NCI-H2196 (cell line): ENCODE measurements around the gene CHRM2.

Experiments
- DNase-seq: peaks from one replicate; lab custom pipeline; 2025; ENCODE audit not compliant: unreplicated experiment; lab: John Stamatoyannopoulos, UW

Gene CHRM2

DNA sequence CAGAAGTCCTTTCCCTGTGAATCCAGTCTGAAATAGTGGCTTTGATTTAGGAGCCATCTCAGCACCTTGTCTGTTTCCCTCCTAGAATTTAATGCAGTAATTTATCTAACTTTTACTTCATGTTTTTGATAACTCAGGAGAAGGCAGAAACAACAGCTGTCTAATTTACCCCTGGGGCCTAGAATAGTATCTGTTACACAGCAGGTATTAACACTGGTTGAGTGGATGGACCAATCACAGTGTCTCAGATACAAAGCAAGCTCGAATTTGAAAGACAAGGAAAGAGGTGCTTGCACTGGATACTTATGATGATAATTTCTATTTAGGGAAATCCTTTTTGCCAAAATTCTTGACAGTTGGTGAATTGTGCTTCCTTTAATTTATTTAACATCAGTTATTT lies 23.4 kb downstream of the CHRM2 start:
- no peak for DNase-seq

DNA sequence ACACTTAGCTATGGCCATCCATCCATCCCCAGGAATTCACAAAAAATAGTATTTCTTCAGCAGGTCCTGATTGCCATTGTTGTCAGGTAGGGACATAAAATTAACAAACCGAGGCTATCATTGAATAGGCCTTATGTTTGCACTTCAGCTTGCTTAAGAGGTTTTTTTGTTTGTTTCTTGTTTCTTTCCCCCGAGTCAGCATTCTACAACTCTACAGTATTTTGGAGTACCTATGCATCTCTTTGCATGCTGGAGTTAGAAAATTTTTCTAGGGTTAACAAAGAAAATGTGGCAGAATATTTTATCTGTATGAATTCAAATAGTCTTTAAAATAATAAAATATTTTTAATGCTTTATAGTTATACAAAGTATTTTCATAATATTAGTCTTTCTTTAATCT lies 26.3 kb downstream of the CHRM2 start:
- DNase-seq = no peak

DNA sequence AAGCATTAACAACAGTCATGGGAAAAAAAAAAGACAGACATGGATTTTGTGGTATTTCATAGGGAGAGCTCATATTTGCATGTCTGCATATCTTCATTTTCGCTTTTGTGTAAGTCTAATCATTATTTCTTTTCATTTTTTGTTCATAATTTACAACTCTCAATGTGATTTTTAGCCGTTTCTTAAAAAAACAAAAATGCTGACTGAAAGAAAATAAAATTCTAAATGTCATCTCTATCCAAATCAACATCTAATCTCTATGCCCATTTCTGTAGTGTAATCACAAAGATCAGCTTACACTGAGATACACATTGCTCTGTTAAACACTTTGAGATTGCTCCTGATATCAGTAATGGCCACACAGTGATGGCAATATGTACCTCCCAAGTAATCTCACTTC lies 29.2 kb downstream of the CHRM2 start:
- no peak for DNase-seq

DNA sequence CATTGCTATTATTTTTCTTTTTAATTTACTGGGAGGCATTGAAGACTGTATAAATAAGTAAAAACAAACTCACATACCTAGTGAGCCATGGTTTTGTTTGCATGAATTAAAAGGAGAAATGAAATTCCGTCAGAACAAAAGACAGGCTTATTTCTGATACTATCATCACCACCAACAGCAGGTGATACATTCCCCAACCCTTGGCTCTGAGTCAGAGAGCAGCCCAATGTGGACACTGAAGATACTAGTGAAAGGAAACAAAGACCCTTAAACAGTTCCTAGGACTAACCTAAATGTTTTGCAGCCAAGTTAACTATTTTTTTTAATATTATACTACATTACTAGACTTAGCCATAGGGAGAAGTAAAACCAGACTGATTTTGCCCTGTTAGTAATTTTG lies 31.6 kb downstream of the CHRM2 start:
- DNase-seq = peak; percentile 3

DNA sequence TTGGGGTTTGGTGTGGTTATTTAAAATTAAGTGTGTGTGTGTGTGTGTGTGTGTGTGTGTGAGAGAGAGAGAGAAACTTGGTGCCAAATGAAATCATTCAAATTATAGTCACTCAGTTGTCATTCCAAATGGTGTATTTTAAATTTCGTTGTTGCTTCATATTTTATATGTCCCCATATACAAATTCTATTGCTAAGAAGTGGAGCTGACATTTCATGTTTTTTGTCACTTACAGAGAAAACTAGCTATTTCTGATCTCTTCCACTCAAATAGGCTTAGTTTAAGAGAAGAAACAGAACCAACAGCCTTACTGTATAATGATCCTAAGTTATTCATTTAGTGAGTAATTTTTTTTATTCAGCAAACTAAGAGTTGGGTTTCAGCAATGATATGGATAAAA lies 42.3 kb downstream of the CHRM2 start:
- no peak for DNase-seq

DNA sequence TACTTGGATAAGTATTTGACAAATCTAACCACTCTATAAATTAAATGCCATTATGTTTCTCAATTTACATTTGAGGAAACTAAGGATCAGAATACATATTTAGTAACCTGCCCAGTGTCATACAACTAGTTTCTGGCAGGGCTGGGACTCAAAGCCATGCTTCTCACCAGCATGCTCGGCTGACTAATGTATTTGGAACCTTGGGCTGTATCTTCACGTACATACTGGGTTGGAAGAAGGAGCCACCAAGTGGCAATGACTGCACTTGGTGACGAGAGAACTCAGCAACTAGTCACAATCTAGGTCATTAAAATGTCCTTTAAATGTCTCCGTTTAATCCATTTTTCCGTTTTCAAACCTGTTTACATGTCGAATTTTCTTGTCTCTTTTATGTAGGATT lies 42.9 kb downstream of the CHRM2 start:
- no peak for DNase-seq

DNA sequence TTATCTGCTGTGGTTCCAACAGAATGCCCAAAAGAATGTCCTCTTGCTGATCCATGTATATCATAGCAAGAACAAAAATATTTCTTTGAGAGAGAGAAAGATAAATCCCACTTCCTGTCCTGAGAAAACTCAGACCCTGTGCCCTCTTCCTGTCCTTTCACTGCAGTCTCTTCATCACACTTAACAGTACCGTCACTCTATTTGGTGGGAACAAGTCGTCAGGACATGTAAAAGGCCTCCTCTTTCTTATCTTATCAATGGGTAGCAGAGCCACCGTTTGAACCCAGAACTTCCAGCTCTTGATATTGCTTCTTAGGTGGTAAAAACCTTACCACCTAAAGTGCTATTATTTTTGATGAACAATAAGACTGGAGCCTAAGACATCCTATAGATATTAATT lies 43.9 kb downstream of the CHRM2 start:
- no peak for DNase-seq

DNA sequence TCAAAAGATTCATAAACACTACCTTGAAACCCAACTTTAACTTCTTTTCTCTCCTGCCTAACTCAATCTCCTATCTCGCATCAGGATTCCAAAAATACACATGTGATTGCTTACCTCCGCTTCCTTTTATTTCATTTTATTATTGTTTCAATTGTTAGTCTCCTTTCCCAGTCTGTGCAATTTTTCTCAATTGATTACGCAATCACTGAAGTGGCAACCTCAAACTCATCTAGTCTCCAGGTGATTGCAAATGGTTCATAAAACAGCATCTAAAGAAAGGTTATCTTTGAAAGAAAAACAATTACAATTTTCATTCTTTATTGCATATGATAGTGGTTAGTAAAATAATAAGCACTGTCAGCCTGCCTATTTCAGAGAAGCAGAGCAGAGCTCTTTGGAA lies 45.6 kb downstream of the CHRM2 start:
- no peak for DNase-seq

DNA sequence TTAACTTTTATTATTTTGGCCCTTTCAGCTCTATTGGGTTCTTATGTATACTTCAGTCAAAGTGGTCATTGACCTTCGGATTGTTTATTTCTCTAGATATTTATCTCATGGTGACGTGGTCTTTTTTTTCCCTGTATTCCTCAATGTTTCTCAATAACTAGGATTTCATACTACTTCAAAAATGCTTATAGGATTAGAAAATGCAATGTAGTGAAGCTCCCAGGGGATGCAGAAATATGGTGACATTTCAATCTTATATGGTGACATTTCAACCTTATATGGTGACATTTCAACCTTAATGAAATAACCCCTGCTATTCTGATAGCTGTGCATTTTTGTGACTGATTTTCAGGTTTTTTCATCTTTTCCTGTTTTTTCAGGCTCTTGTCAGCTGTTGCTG lies 51.4 kb downstream of the CHRM2 start:
- DNase-seq = no peak

DNA sequence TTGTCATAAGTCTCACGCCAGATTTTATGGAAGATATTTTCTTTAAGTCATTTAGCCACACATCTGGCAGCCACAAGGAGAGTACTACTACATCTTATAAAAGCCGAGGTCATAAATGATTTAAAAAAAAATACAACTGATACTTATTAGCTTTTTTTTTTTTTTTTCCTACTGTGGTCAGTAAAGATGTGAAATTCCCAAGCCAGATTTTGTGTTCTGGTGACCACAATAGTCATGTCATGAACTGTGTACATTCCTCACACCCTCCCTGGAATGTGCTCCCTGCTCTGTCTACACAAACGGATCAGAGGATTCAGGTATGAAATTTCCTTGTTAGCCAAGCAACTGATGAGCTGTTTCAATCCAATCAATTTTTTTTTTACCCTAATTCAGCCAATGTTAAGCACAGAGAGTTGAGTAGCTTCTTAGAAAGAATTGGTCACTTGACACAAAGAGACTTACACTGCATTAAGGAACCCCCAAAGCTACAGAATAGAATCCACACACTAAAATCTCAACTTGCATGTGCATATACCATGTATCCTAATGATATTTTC lies 54.7 kb downstream of the CHRM2 start:
- no peak for DNase-seq

DNA sequence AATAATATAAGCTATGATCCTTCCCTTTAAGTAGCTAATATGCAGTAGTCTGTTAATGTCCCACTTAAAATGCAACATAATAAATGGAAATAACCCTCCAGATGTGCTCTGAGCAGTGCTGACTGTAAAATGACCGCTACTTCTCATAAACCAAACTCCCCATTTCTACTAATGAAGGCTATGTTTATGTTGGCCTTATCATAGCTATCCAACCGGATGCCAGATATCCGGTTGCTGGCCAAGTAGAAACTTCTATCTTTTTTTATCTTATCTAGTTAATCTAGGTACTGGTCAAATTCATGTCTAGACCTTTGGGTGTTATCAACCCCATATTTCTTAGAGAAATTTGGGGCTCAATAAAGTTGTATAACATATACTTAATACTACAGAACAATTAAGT lies 56.6 kb downstream of the CHRM2 start:
- DNase-seq = no peak

DNA sequence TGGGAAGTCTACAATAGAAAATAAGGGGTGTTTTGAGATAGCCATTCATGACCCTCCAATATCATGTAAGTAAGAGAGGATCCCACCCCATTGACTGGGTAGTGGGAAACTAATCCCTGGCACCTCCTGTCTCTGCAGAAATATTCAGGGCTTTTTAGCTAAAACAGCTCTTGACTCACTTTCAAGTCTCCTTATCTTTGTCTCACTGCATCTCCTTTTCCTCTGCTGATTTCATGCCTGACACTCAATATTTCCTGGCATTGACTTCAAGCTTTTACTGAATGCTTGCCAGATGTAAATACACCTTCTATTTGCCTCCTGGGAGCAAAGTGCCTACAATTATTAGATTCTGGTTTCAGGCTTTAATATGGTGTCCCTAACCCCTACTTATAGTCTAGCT lies 57.1 kb downstream of the CHRM2 start:
- DNase-seq = peak; percentile 30

DNA sequence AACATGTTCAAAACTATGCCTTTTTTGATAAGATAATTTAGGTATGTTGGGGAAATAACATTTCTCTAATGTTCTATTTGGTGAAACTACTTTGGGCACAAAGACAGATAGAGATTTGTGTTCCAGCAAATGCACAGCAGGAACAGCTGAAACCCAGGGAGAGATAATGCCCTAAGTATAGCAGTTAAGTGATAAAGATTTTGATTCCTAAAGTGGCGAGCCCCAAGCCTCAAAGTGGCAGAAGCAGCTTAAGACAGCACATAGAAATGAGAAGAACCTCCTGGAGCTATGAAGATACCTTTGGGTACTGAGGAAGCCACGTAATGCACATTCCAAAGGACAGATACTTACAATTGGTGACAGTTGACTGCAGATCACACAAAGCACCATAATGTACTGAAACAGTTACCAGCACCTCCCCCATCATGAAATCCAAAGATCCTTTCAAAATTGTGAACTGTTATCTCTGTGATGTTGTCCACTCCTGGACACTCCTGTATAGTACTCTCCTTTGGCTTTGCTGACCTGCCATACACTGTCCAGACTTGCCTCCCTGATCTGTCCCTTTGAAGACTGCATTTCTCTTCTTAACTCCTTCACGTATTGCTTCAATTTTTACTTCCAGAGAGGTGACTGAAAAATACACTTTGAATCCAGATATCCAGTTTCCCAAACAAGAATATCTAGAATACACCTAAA lies 62.9 kb downstream of the CHRM2 start:
- DNase-seq = no peak

DNA sequence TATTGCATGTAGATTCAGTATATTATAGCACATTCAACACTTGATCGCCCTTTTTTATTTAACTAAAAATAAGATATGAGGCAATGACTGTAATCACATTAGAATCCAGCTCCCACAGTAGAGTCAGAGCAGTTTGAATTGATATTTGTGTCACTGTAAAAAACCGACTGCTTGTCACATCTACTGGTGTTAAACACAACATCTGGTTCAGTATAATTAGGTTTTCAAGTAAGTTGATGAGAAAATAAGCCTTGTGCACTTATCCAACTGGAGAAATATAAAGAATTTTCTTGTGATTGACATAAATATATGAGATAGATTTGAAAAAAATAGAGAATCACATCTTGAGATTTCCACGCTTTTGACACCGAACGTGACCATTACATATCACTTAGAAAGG lies 69.0 kb downstream of the CHRM2 start:
- DNase-seq = no peak

DNA sequence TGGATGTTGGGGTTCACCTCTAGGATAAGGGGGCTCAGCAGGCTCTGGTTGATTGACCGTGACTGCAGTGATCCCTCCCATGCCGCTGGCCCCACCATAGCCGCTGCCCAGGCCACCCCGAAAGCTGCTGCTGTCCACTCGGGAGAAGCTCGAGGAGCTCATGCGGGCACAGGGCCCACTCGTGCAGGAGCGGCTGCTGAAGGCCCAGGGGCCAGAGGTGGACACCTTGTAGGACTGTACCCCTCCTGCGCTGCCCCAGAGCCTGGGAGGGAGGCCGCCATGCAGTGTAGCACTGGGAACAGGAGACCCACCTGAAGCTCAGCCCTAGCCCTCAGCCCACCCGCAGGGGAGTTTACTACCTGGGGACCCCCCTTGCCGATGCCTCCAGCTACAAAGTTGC lies 70.0 kb downstream of the CHRM2 start:
- DNase-seq = no peak

DNA sequence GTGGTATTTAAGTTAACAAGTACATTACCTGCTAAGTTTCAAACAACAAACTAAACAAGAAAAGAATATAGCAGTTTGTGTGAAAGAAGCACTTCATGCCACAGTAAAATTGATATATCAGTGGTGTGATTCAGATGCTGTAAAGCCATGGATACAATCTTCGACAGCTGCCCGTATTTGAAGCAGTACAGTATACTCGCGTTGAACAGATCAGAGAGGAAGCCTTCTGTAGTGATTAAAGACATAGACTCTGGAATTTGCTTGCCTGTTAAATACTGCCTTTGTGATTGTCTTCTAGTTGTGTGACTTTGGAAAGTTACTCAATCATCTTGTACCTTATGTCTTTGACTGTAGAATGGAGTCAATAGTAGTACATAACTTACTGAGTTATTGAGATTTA lies 71.7 kb downstream of the CHRM2 start:
- DNase-seq = no peak

DNA sequence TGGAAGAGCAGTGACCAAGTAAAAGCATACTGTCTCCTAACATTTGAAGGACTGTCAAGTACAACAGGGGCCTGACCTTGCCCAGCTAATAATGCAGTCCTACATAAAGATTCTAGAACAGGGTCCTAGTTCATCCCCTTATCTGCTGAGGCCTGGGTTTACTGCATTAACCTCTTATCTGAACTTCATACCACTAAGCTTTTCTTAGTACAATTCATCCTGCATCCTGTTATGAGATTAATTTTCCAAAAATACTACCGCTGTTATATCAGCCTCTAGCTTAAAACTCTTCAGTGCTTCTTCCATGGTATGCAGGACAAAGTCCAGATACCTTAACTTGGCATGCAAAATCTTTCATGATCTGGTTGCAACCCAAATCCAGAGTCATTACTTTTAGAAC lies 72.5 kb downstream of the CHRM2 start:
- no peak for DNase-seq

DNA sequence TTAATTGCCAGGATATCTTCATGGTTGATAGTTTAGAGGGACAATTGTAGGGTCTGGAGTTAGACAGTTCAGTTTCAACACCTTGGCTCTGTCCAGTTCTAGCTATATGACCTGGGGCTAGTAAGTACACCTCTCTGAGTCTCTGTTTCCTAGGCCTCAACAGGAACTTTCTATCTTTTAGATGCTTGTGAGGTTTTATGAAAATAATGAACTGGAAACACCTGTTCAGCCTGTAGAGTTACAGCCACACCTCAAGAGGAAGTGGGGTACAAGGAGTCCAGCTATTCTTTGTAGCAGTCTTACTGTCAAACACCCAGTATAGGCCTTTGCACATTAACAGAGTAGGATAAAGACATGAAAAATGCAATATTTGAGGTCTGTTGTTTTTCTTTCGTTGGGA lies 73.4 kb downstream of the CHRM2 start:
- no peak for DNase-seq

DNA sequence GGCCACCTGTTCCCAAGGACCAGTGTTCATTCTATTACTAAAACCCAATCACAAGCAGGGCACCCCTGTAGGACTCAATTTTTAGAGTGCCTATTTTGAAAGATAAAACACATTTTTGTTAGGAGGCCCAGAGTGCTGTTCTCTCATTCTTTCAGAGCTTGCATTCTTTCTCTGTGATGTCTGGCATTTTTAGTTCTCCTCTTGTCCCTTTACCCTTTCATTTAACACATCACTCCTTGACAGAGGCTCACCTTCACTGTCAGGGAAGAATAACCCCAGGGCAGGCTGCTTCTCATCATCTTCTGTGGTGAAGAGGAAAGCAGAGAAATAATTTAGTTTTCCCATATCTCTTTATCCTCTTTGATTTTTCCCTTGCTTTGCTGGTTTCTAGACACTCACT lies 73.9 kb downstream of the CHRM2 start:
- DNase-seq = no peak

DNA sequence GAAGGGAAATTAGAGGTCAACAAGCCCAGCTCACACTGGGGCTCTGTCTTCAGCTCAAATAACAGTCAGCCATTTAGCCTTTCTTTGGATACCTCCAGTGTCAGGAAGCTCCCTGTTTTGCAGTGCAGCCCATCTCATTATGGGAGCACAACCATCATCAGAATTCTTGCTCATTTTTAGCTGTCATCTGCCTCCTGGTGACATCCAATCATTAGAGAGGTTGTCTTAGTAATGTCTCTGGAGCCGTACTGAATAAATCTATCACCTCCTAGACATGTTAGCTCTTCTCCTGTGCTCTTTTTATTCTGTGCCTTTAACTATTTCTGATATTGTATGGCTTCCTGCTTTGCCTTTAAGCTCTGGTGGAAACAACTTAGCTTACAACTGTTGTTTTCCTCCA lies 74.5 kb downstream of the CHRM2 start:
- no peak for DNase-seq

DNA sequence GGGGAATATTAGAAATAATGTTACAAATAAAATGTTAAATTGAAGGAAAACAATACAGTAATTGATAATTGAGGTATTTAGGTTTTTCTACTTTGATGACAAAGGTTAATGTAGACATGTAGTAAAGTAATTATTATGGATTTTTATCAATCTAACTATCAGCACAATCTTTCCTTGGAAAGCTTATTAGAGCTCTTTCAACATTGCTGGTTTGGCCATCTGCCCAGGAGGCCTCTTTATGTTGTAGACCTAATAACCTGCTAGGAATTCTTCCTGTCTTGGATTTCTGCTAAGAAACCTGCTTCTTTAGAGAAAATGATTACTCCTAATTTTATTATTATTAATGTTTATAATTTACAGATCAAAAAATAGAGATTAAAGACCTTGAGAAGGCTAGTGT lies 78.9 kb downstream of the CHRM2 start:
- no peak for DNase-seq

DNA sequence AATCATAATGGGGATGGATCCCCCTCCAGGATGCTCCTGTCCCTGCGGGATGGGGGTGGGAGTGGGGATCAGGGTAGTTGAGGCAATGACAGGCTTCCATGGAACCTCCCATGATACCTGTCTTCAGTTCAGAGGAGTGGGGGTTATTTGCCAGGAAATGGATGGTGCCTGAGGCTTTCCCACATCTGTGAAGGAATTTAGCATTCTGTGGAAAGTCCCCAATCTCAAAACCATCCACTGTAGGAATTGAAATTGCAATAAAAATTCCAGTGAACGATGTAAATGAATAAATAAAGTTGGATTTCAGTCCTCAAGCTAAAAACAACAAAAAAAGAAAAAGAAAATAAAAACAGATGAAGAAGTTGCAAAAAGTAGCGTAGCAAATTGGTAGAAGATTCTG lies 81.9 kb downstream of the CHRM2 start:
- DNase-seq = no peak

DNA sequence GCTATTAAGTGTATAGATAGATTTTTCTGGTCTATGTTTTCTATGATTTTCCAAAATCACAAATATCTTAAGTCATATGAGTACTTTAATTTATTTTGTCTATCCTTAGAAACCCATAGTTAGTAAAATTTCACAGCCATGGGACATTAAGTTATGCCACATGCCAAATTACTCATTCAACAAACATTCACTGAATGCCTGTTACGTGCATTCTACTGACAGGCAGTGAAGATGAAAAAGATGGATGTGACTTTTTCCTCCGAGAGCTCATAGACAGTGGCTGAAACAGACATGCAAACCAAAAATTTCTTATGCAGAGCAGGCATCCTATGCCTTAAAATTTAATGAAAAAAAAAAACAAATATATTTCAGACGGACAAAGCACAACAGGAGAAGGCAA lies 84.9 kb downstream of the CHRM2 start:
- no peak for DNase-seq
